ENCODE measurements around the gene PDSS1. TPM values are rescaled to one million over a fixed set of nuclear protein-coding genes. Genes with fewer than 3 reads are reported as not detected.

The PDSS1 gene
- total and polyA plus RNA-seq, 10 donors: 2.9 to 8.4 (median 7.3) TPM

DNA sequence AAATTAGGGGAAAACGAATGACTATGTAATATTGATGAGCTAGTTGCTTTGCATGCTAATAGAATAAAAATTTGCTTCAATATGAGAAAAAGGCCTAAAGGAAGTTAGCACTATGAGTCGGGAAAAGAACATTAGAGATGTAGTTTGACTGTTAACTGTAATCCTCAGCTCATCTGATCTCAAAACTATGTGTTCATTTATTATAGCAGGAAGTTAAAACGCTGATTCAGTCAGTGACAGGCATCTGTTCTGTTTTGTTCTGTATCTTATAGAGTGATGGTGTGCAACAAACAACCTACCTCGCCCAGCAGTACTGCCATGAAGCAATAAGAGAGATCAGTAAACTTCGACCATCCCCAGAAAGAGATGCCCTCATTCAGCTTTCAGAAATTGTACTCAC, 48.6 kb downstream of the PDSS1 start:
- DNase-seq: no peak
- H3K4me3 ChIP-seq: no peak overlapping the region
- peaks cover 0 to 100% (median 38%) of the 10 kb centered on the region in 6 donors for H3K36me3 ChIP-seq
- TF ChIP-seq, protein P1, sequence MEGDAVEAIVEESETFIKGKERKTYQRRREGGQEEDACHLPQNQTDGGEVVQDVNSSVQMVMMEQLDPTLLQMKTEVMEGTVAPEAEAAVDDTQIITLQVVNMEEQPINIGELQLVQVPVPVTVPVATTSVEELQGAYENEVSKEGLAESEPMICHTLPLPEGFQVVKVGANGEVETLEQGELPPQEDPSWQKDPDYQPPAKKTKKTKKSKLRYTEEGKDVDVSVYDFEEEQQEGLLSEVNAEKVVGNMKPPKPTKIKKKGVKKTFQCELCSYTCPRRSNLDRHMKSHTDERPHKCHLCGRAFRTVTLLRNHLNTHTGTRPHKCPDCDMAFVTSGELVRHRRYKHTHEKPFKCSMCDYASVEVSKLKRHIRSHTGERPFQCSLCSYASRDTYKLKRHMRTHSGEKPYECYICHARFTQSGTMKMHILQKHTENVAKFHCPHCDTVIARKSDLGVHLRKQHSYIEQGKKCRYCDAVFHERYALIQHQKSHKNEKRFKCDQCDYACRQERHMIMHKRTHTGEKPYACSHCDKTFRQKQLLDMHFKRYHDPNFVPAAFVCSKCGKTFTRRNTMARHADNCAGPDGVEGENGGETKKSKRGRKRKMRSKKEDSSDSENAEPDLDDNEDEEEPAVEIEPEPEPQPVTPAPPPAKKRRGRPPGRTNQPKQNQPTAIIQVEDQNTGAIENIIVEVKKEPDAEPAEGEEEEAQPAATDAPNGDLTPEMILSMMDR (IDR thresholded peaks at IDR 0.05 in 8 of 11, conservative IDR thresholded peaks at IDR 0.05 in 3 of 11): no peak
- TF ChIP-seq POLR2AphosphoS5 (IDR thresholded peaks at IDR 0.05) (no peak), POLR2A (IDR thresholded peaks at IDR 0.05) (no peak)
- H3K4me1 ChIP-seq: peaks cover 0 to 11% (median 0%) of the 10 kb centered on the region in 6 donors
- H3K27ac ChIP-seq: peak overlapping the region in 5 of 8 donors; percentile 27 to 46 (median 36)
- intact Hi-C loops (cut with DNase I; ENCODE audit: low total_unique reads): no loop called here
- no peaks in the 10 kb centered on the region for H3K9me3 ChIP-seq
- H3K27me3 ChIP-seq (replicated peaks in 1 of 7): no peaks in the 10 kb centered on the region
- 72 to 85% (median 76%) methylated on average over 5 of the region's 5 CpGs for WGBS, 5 donors

DNA sequence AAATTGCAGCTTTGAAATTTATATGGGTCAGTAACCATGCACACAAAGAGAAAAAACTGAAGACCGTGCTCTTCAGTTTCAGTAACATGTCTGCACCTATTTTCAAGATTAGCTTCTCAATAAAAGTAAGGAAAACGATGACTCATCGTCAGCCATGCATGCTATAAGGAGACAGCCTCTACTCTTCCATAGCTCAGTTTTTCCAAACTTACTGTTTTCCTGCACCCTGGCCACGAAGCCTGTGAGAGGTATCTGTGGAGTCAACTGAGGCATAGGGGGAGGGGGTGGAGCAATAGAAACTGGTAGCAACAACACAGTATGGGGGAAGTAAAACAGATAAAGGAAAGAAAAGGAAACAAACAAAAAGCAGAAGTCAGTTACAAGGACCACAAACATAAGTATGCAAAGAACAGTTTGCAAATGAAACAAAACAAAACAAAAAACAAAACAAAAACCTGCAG, 58.0 kb downstream of the PDSS1 start:
- WGBS, 5 donors: 68 to 73% (median 69%) methylated on average over 4 of the region's 4 CpGs
- Histone ChIP-seq H3K9me3 (no peaks in the 10 kb centered on the region), H3K4me3 (no peak overlapping the region), H3K36me3 (peaks cover 0 to 74% (median 28%) of the 10 kb centered on the region in 6 donors), H3K27me3 (replicated peaks in 1 of 7) (no peaks in the 10 kb centered on the region), H3K4me1 (peaks cover 0 to 15% (median 9%) of the 10 kb centered on the region in 6 donors), H3K27ac (peak overlapping the region in 5 of 8 donors; percentile 12 to 65 (median 28))
- intact Hi-C loops (cut with DNase I; ENCODE audit: low total_unique reads): loop anchor here (10.0 kb wide), 1 partner anchor 89 kb away; no protein-coding TSS in a partner anchor
- TF ChIP-seq POLR2AphosphoS5 (IDR thresholded peaks at IDR 0.05) (no peak), POLR2A (IDR thresholded peaks at IDR 0.05) (no peak)
- TF ChIP-seq, protein P1 (IDR thresholded peaks at IDR 0.05 in 8 of 11, conservative IDR thresholded peaks at IDR 0.05 in 3 of 11): no peak
- no peak for DNase-seq

DNA sequence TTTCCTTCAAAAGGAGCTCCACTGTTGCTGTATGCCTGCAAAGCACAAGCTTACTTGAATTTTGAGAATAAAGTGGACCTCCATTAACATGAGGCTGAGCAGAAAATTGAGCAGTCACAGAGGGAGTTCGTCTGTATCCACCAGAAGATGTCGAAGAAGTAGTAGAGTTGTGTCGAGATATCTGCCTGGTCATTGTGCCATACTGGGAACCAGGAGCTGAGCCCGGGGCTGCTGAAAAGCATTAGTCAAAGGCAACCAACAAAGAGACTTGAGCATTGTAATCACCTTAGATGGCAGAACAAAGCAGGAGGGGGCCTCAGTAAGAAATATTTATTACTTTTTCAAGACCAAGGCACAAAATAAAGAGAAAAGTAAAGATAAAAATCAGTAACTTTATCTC, 61.5 kb downstream of the PDSS1 start:
- no peak for DNase-seq
- Histone ChIP-seq H3K4me3 (no peak overlapping the region), H3K27ac (no peak overlapping the region), H3K27me3 (replicated peaks in 1 of 7) (no peaks in the 10 kb centered on the region), H3K9me3 (no peaks in the 10 kb centered on the region), H3K36me3 (peaks cover 0 to 76% (median 23%) of the 10 kb centered on the region in 6 donors), H3K4me1 (peaks cover 0 to 15% (median 9%) of the 10 kb centered on the region in 6 donors)
- intact Hi-C loops (cut with DNase I; ENCODE audit: low total_unique reads): loop anchor here (10.0 kb wide), 1 partner anchor 86 kb away; no protein-coding TSS in a partner anchor
- 91 to 96% (median 94%) methylated on average over 4 of the region's 4 CpGs for WGBS, 5 donors
- TF ChIP-seq POLR2A (IDR thresholded peaks at IDR 0.05): no peak

DNA sequence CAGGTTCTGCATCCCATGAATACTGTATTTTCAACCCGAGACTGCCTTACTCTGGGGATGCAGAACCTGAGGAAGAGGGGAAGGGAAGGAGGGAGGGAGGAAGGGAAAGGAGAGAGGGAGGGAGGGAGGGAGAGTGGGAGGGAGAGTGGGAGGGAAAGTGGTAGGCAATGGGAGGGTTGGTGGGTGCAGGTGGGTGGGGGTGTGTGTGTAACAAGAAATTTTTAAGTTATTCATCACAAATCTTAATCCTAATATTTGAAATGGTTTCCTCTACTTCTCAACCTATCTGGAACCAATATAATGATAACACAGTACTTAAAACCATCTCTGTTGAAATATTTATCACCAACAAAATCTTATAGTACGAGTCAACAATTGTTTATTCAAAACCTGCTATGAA, 68.0 kb downstream of the PDSS1 start:
- intact Hi-C loops (cut with DNase I; ENCODE audit: low total_unique reads): no loop called here
- no peaks in the 10 kb centered on the region for H3K27me3 ChIP-seq (replicated peaks in 1 of 7)
- DNase-seq: no peak
- no peaks in the 10 kb centered on the region for H3K9me3 ChIP-seq
- TF ChIP-seq POLR2AphosphoS5 (IDR thresholded peaks at IDR 0.05) (no peak), POLR2A (IDR thresholded peaks at IDR 0.05) (no peak)
- TF ChIP-seq, protein P1 (IDR thresholded peaks at IDR 0.05 in 8 of 11, conservative IDR thresholded peaks at IDR 0.05 in 3 of 11): no peak
- H3K4me1 ChIP-seq: peaks cover 0 to 3% (median 0%) of the 10 kb centered on the region in 6 donors
- no peak overlapping the region for H3K4me3 ChIP-seq
- H3K36me3 ChIP-seq: peaks cover 0 to 95% (median 29%) of the 10 kb centered on the region in 6 donors
- H3K27ac ChIP-seq: no peak overlapping the region
- 89 to 100% (median 98%) methylated on average over 2 of the region's 2 CpGs for WGBS, 5 donors

Measured in spleen (tissue), 11 donors.